Ascending aorta (tissue), 2 donors: ENCODE measurements around the gene SSR2. TPM values are rescaled to one million over a fixed set of nuclear protein-coding genes. Genes with fewer than 3 reads are reported as not detected.

Source experiments
- DNase-seq, 2 donors: peaks; one replicate each; pipeline ENCODE4 v3.0.0-alpha.2; 2019; ENCODE audit warnings: low spot score in 2 of 2
- H3K27ac ChIP-seq, 2 donors: fragments of 200-600 bp; sonication (generic); one replicate each; pipeline ENCODE4 v1.5.1; 2016 to 2017; ENCODE audit warnings: mild to moderate bottlenecking in 1 of 2
- H3K27me3 ChIP-seq: fragments of 200-600 bp; sonication (generic); one replicate; pipeline ENCODE4 v1.5.1; 2017
- H3K36me3 ChIP-seq, 2 donors: fragments of 200-600 bp; sonication (generic); one replicate each; pipeline ENCODE4 v1.5.1; 2016
- H3K4me1 ChIP-seq, 2 donors: fragments of 200-600 bp; sonication (generic); one replicate each; pipeline ENCODE4 v1.5.1; 2016 to 2017; ENCODE audit warnings: mild to moderate bottlenecking in 1 of 2
- H3K4me3 ChIP-seq, 2 donors: fragments of 200-600 bp; sonication (generic); one replicate each; pipeline ENCODE4 v1.5.1; 2016 to 2017; ENCODE audit warnings: mild to moderate bottlenecking in 1 of 2
- H3K9me3 ChIP-seq, 2 donors: fragments of 200-600 bp; sonication (generic); one replicate each; pipeline ENCODE4 v1.5.1; 2016
- intact Hi-C: fragments of 100-400 bp; cut with DNase I; formaldehyde crosslinking; loops from one replicate; pipeline ENCODE4 v1.15.1; 2023
- total RNA-seq: library from RNA; depleted of rRNA; stranded (reverse); fragments of >200 nt; gene quantifications from one replicate; pipeline ENCODE4 v1.1.0, GENCODE V29; 2016
- TF ChIP-seq, protein P1 (sequence below), 3 experiments: fragments of 200-600 bp in 2 of 3; fragments of 450-650 bp in 1 of 3; sonication (generic) in 2 of 3; IDR thresholded peaks; one replicate each; pipeline ENCODE4 v1.5.1; 2016 to 2019; ENCODE audit warnings: antibody characterized with exemption in 3 of 3, mild to moderate bottlenecking in 1 of 3, moderate library complexity in 1 of 3

Gene SSR2
- total RNA-seq, 1 donor from 2014 or later, result 103 TPM

DNA sequence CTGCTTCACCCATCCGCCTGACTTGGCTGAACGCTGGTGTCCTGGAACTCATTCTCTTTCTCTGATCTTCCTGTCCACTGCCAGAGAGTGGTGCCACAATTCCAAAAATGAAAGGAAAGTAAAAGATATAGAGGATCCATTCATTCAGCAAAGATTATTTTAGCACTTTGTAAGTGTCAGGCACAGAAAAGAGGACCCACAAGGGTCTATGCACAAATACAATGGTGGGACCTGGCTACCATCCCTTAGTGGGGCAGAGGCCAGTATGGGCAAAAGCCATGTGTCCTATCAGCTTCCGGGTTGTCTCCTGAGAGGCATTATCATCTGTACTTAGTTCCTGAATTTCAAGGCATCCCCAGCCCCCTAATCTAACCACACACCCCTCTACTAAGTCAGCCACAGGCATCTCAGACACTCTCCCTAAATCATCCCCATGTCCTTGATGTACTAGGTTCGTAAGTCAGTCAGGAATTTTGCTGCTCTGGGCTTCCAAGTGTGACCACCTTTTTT is 19.0 kb downstream of the SSR2 start:
- no peaks in the 10 kb centered on the region for H3K36me3 ChIP-seq
- no peaks in the 10 kb centered on the region for H3K27me3 ChIP-seq
- no peak overlapping the region for H3K27ac ChIP-seq
- no peaks in the 10 kb centered on the region for H3K9me3 ChIP-seq
- DNase-seq, result no peak
- no peaks in the 10 kb centered on the region for H3K4me1 ChIP-seq
- TF ChIP-seq, protein P1, sequence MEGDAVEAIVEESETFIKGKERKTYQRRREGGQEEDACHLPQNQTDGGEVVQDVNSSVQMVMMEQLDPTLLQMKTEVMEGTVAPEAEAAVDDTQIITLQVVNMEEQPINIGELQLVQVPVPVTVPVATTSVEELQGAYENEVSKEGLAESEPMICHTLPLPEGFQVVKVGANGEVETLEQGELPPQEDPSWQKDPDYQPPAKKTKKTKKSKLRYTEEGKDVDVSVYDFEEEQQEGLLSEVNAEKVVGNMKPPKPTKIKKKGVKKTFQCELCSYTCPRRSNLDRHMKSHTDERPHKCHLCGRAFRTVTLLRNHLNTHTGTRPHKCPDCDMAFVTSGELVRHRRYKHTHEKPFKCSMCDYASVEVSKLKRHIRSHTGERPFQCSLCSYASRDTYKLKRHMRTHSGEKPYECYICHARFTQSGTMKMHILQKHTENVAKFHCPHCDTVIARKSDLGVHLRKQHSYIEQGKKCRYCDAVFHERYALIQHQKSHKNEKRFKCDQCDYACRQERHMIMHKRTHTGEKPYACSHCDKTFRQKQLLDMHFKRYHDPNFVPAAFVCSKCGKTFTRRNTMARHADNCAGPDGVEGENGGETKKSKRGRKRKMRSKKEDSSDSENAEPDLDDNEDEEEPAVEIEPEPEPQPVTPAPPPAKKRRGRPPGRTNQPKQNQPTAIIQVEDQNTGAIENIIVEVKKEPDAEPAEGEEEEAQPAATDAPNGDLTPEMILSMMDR (IDR thresholded peaks at IDR 0.05), result no peak
- no peak overlapping the region for H3K4me3 ChIP-seq
- intact Hi-C loops, result no loop called here

GRCh38 chr1:156001021-156001661 is 19.6 kb downstream of the SSR2 start:
- Histone ChIP-seq H3K27me3 (no peaks in the 10 kb centered on the region), H3K36me3 (no peaks in the 10 kb centered on the region), H3K9me3 (no peaks in the 10 kb centered on the region), H3K4me3 (no peak overlapping the region), H3K4me1 (no peaks in the 10 kb centered on the region), H3K27ac (no peak overlapping the region)
- no peak for DNase-seq
- TF ChIP-seq, protein P1 (IDR thresholded peaks at IDR 0.05), result no peak
- intact Hi-C loops, result no loop called here

DNA sequence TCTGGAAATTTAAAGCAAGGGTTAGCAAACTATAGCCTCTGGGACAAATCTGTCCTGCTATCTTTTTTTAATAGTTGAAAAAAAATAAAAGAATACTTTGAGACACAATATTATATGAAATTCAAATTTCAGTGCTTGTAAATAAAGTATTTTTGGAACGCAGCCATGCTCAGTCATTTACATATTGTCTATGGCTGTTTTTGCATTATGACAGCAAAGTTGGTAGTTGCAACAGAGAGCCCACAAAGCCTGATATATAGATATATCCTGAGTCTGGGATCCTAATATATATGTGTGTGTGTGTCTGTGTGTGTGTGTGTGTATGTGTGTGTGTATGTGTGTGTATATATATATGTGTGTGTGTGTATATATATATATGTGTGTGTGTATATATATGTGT is 20.8 kb downstream of the SSR2 start:
- H3K4me3 ChIP-seq, result no peak overlapping the region
- intact Hi-C loops, result no loop called here
- no peaks in the 10 kb centered on the region for H3K27me3 ChIP-seq
- no peaks in the 10 kb centered on the region for H3K4me1 ChIP-seq
- H3K9me3 ChIP-seq, result no peaks in the 10 kb centered on the region
- H3K27ac ChIP-seq, result no peak overlapping the region
- TF ChIP-seq, protein P1 (IDR thresholded peaks at IDR 0.05), result no peak
- H3K36me3 ChIP-seq, result no peaks in the 10 kb centered on the region
- no peak for DNase-seq

- Histone ChIP-seq H3K36me3 (no peaks in the 10 kb centered on the region), H3K27me3 (no peaks in the 10 kb centered on the region), H3K4me1 (no peaks in the 10 kb centered on the region), H3K27ac (no peak overlapping the region), H3K4me3 (no peak overlapping the region), H3K9me3 (no peaks in the 10 kb centered on the region)
- intact Hi-C loops, result no loop called here
- TF ChIP-seq, protein P1 (IDR thresholded peaks at IDR 0.05), result no peak
- DNase-seq, result no peak
Measured at GRCh38 chr1:155996166-155996565, 24.6 kb downstream of the SSR2 start.

DNA sequence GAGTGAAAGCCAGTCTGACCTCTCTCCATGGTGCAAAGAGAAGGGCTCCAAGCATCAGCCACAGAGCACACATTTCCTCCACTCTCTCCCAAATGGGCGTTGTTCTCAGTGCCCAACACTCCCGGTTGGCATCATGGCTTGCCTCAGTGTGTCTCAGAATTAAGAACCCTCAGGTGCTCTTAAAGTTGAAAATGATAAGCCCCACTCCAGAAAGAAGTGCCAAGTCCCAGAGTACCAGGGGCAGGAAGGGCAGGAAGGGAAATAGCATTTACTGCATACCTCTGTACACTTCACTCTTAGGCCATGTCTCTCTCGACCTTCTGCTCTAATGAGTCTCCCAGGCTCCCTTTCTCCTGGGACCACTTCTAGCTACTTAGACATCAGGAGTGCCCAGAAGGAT is 27.2 kb downstream of the SSR2 start:
- Histone ChIP-seq H3K27ac (no peak overlapping the region), H3K36me3 (no peaks in the 10 kb centered on the region), H3K9me3 (no peaks in the 10 kb centered on the region), H3K27me3 (no peaks in the 10 kb centered on the region), H3K4me3 (no peak overlapping the region), H3K4me1 (peaks cover 0 to 3% of the 10 kb centered on the region in 2 donors)
- DNase-seq, result no peak
- intact Hi-C loops, result no loop called here
- TF ChIP-seq, protein P1 (IDR thresholded peaks at IDR 0.05), result no peak
